Rectal smooth muscle tissue (tissue), 1 donor: Measurements from ENCODE around the gene C1orf53.
"Not testable (repeated sequence)": the region's sequence is repeated elsewhere in the genome, so short reads cannot be mapped to it uniquely, and the experiment has no call there.

Experiments
- H3K27ac ChIP-seq: one replicate; pipeline ENCODE4 v1.7.0; 2013; ENCODE audit warnings: low read depth, low read length, inconsistent platforms
- H3K27me3 ChIP-seq: one replicate; pipeline ENCODE4 v1.7.0; 2013; ENCODE audit warnings: low read length; ENCODE audit not compliant: control insufficient read depth, insufficient read depth
- H3K36me3 ChIP-seq: one replicate; pipeline ENCODE4 v1.7.0; 2013; ENCODE audit warnings: low read length; ENCODE audit not compliant: control insufficient read depth, insufficient read depth
- H3K4me1 ChIP-seq: one replicate; pipeline ENCODE4 v1.7.0; 2013; ENCODE audit warnings: low read length; ENCODE audit not compliant: control insufficient read depth, insufficient read depth
- H3K4me3 ChIP-seq: one replicate; pipeline ENCODE4 v1.7.0; 2013; ENCODE audit warnings: low read length
- H3K9ac ChIP-seq: one replicate; pipeline ENCODE4 v1.7.0; 2013; ENCODE audit warnings: low read length

Gene C1orf53

GRCh38 chr1:197933647-197934046 is 31.2 kb downstream of the C1orf53 start:
- Histone ChIP-seq H3K4me1 (no peaks in the 10 kb centered on the region), H3K9ac (no peak overlapping the region), H3K36me3 (no peaks in the 10 kb centered on the region), H3K27ac (no peak overlapping the region), H3K4me3 (no peak overlapping the region), H3K27me3 (peaks cover 5% of the 10 kb centered on the region)

GRCh38 chr1:197937381-197937780 is 35.0 kb downstream of the C1orf53 start:
- Histone ChIP-seq H3K4me3 (no peak overlapping the region), H3K27me3 (peaks cover 3% of the 10 kb centered on the region)

GRCh38 chr1:197937892-197938291 is 35.5 kb downstream of the C1orf53 start:
- Histone ChIP-seq H3K27me3 (peaks cover 3% of the 10 kb centered on the region), H3K9ac (no peak overlapping the region), H3K36me3 (no peaks in the 10 kb centered on the region), H3K27ac (no peak overlapping the region), H3K4me3 (no peak overlapping the region), H3K4me1 (no peaks in the 10 kb centered on the region)

More at GRCh38 chr1:197937381-197937780, 35.0 kb downstream of the C1orf53 start:
- H3K36me3 ChIP-seq = no peaks in the 10 kb centered on the region
- no peak overlapping the region for H3K9ac ChIP-seq
- no peaks in the 10 kb centered on the region for H3K4me1 ChIP-seq
- no peak overlapping the region for H3K27ac ChIP-seq

GRCh38 chr1:197939159-197939980 is 36.9 kb downstream of the C1orf53 start:
- not testable (repeated sequence) for H3K27me3 ChIP-seq, H3K4me1 ChIP-seq, H3K4me3 ChIP-seq, H3K27ac ChIP-seq, H3K36me3 ChIP-seq, H3K9ac ChIP-seq

GRCh38 chr1:197942042-197942441 is 39.6 kb downstream of the C1orf53 start:
- Histone ChIP-seq H3K27me3 (peaks cover 3% of the 10 kb centered on the region), H3K27ac (no peak overlapping the region), H3K4me3 (no peak overlapping the region), H3K36me3 (no peaks in the 10 kb centered on the region), H3K4me1 (no peaks in the 10 kb centered on the region), H3K9ac (no peak overlapping the region)

- H3K4me3 ChIP-seq = no peak overlapping the region
- H3K9ac ChIP-seq = no peak overlapping the region
- no peaks in the 10 kb centered on the region for H3K36me3 ChIP-seq
- no peaks in the 10 kb centered on the region for H3K4me1 ChIP-seq
- H3K27ac ChIP-seq = no peak overlapping the region
- H3K27me3 ChIP-seq = no peaks in the 10 kb centered on the region
Measured at GRCh38 chr1:197944485-197944884, 42.1 kb downstream of the C1orf53 start.

- Histone ChIP-seq H3K36me3 (no peaks in the 10 kb centered on the region), H3K4me3 (no peak overlapping the region), H3K27me3 (no peaks in the 10 kb centered on the region), H3K27ac (no peak overlapping the region), H3K9ac (no peak overlapping the region), H3K4me1 (no peaks in the 10 kb centered on the region)
Measured at GRCh38 chr1:197948926-197949899, 46.8 kb downstream of the C1orf53 start.

- H3K36me3 ChIP-seq = no peaks in the 10 kb centered on the region
- no peak overlapping the region for H3K27ac ChIP-seq
- H3K4me3 ChIP-seq = no peak overlapping the region
- H3K9ac ChIP-seq = no peak overlapping the region
- H3K27me3 ChIP-seq = no peaks in the 10 kb centered on the region
- no peaks in the 10 kb centered on the region for H3K4me1 ChIP-seq
Measured at GRCh38 chr1:197951089-197951488, 48.7 kb downstream of the C1orf53 start.

GRCh38 chr1:197951617-197952175 is 49.3 kb downstream of the C1orf53 start:
- Histone ChIP-seq H3K4me1 (no peaks in the 10 kb centered on the region), H3K27me3 (no peaks in the 10 kb centered on the region), H3K9ac (no peak overlapping the region), H3K36me3 (no peaks in the 10 kb centered on the region), H3K4me3 (no peak overlapping the region), H3K27ac (no peak overlapping the region)

- not testable (repeated sequence) for H3K9ac ChIP-seq, H3K4me1 ChIP-seq, H3K27me3 ChIP-seq, H3K36me3 ChIP-seq, H3K4me3 ChIP-seq, H3K27ac ChIP-seq
Measured at GRCh38 chr1:197953472-197953871, 51.0 kb downstream of the C1orf53 start.

- no peaks in the 10 kb centered on the region for H3K27me3 ChIP-seq
- no peak overlapping the region for H3K4me3 ChIP-seq
- no peaks in the 10 kb centered on the region for H3K36me3 ChIP-seq
- H3K9ac ChIP-seq = no peak overlapping the region
- no peak overlapping the region for H3K27ac ChIP-seq
- H3K4me1 ChIP-seq = no peaks in the 10 kb centered on the region
Measured at GRCh38 chr1:197954718-197955418, 52.4 kb downstream of the C1orf53 start.
